PC-3 (cell line): ENCODE measurements around the gene SPTBN2.

Source experiments
- EZH2 ChIP-seq: fragments of 300-600 bp; sonication (generic); IDR thresholded peaks from one replicate; pipeline ENCODE4 v1.6.1; 2017; ENCODE audit warnings: antibody characterized with exemption, mild to moderate bottlenecking, low read length; ENCODE audit not compliant: unreplicated experiment
- EZH2phosphoT487 ChIP-seq: fragments of 300-600 bp; sonication (generic); IDR thresholded peaks from 2 replicates; pipeline ENCODE4 v1.6.1; 2018; ENCODE audit warnings: mild to moderate bottlenecking, antibody characterized with exemption, low read length, borderline replicate concordance
- TF ChIP-seq, protein P1 (sequence below): fragments of 300-600 bp; sonication (generic); conservative IDR thresholded peaks from 2 replicates; pipeline ENCODE4 v1.5.1; 2017; ENCODE audit warnings: antibody characterized with exemption, low read depth, mild to moderate bottlenecking, low read length

- TF ChIP-seq, protein P1, sequence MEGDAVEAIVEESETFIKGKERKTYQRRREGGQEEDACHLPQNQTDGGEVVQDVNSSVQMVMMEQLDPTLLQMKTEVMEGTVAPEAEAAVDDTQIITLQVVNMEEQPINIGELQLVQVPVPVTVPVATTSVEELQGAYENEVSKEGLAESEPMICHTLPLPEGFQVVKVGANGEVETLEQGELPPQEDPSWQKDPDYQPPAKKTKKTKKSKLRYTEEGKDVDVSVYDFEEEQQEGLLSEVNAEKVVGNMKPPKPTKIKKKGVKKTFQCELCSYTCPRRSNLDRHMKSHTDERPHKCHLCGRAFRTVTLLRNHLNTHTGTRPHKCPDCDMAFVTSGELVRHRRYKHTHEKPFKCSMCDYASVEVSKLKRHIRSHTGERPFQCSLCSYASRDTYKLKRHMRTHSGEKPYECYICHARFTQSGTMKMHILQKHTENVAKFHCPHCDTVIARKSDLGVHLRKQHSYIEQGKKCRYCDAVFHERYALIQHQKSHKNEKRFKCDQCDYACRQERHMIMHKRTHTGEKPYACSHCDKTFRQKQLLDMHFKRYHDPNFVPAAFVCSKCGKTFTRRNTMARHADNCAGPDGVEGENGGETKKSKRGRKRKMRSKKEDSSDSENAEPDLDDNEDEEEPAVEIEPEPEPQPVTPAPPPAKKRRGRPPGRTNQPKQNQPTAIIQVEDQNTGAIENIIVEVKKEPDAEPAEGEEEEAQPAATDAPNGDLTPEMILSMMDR = no peak
- TF ChIP-seq EZH2phosphoT487 (no peak), EZH2 (no peak)
These were observed 8.7 kb downstream of the SPTBN2 start for GRCh38 chr11:66720223-66720898.
